GM12892 (cell line): ENCODE results near the gene PNPLA6.

Experiments
- POLR2A ChIP-seq: IDR thresholded peaks from 2 replicates; pipeline ENCODE4 v1.6.1; 2011; ENCODE audit warnings: low read depth, low read length, control low read depth
- TAF1 ChIP-seq: IDR thresholded peaks from 2 replicates; pipeline ENCODE4 v1.6.1; 2011; ENCODE audit warnings: low read depth, mild to moderate bottlenecking, control low read depth, low read length, borderline replicate concordance

- TF ChIP-seq POLR2A (no peak), TAF1 (no peak)
Observed at GRCh38 chr19:7528522-7529245, 6.8 kb upstream of the PNPLA6 start.
